Glutamatergic neuron (in vitro differentiated cells): ENCODE results near the gene GPBP1. TPM values are rescaled to one million over a fixed set of nuclear protein-coding genes. Genes with fewer than 3 reads are reported as not detected.

Source experiments
- DNase-seq: peaks from one replicate; pipeline ENCODE4 v3.0.0; 2022
- H3K27ac Mint-ChIP-seq: one replicate; pipeline ENCODE4 v1.8.0; 2020; ENCODE audit warnings: mild to moderate bottlenecking, mixed read lengths, inconsistent platforms; ENCODE audit not compliant: unreplicated experiment
- H3K27me3 Mint-ChIP-seq: one replicate; pipeline ENCODE4 v1.8.0; 2020; ENCODE audit warnings: mild to moderate bottlenecking, moderate library complexity, mixed read lengths, inconsistent platforms; ENCODE audit not compliant: unreplicated experiment
- H3K36me3 Mint-ChIP-seq: one replicate; pipeline ENCODE4 v1.8.0; 2020; ENCODE audit warnings: mild to moderate bottlenecking, mixed read lengths, inconsistent platforms; ENCODE audit not compliant: unreplicated experiment
- H3K4me1 Mint-ChIP-seq: one replicate; pipeline ENCODE4 v1.8.0; 2020; ENCODE audit warnings: mild to moderate bottlenecking, low read depth, mixed read lengths, inconsistent platforms; ENCODE audit not compliant: unreplicated experiment
- H3K4me3 Mint-ChIP-seq: one replicate; pipeline ENCODE4 v1.8.0; 2020; ENCODE audit warnings: mild to moderate bottlenecking, mixed read lengths, inconsistent platforms; ENCODE audit not compliant: unreplicated experiment
- H3K9me3 Mint-ChIP-seq: one replicate; pipeline ENCODE4 v1.8.0; 2020; ENCODE audit warnings: mild to moderate bottlenecking, moderate library complexity, mixed read lengths, inconsistent platforms; ENCODE audit not compliant: unreplicated experiment
- CTCF ChIP-seq: fragments of 200-600 bp; sonication (generic); IDR thresholded peaks from one replicate; pipeline ENCODE4 v1.5.0; 2021; ENCODE audit not compliant: partially characterized antibody, unreplicated experiment
- total RNA-seq: library from RNA; stranded (reverse); fragmentation: NEBNext Ultra II Directional; extraction: Animal tissue kit (Norgen Biotek cat#: 25700); gene quantifications from one replicate; pipeline ENCODE4 v1.2.1, GENCODE V29; 2021; ENCODE audit not compliant: unreplicated experiment

The GPBP1 gene
- total RNA-seq, 1 donor from 2014 or later = 81.3 TPM

DNA sequence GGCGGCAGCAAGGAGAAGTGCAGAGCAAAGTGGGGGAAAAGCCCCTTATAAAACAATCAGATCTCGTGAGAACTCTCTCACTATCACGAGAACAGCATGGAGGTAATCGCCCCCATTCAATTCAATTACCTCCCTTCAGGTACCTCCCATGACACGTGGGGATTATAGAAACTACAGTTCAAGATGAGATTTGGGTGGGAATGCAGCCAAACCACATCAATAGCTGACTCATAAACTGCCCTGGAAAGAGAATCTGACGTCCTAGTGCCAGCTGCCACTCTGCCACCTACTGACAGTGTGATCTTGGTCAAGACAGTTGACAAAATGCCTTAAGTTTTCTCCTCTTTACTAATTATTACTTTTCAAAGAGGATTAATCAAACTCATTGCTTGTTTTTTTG lies 128.3 kb downstream of the GPBP1 start:
- H3K27me3 Mint-ChIP-seq = peaks cover 3% of the 10 kb centered on the region
- peaks cover 2% of the 10 kb centered on the region for H3K4me1 Mint-ChIP-seq
- no peak for DNase-seq
- H3K27ac Mint-ChIP-seq = no peak overlapping the region
- no peak for TF ChIP-seq CTCF
- peaks cover 5% of the 10 kb centered on the region for H3K36me3 Mint-ChIP-seq
- no peak overlapping the region for H3K4me3 Mint-ChIP-seq
- H3K9me3 Mint-ChIP-seq = no peaks in the 10 kb centered on the region

DNA sequence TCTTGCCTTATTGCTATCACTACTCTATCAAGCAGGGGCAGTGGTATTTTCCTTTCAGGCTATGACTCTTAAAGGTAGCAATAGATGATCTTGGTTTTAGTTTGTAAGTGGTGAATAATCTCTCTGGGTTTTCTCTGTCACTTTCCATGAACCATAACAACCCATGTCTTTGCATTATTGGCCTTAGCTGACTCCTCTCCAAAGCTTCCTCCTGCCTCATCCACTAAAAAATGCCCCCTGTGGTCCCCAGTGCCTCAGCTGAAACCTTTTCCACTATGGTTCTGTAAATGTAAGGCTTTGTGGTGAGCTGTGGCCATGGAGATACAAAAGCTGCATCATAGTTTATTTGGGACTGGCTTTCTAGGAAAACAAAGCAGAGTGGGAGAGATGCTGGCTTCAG lies 128.8 kb downstream of the GPBP1 start:
- Mint-ChIP-seq H3K9me3 (no peaks in the 10 kb centered on the region), H3K27me3 (peaks cover 3% of the 10 kb centered on the region), H3K36me3 (peaks cover 5% of the 10 kb centered on the region), H3K27ac (no peak overlapping the region), H3K4me1 (peaks cover 2% of the 10 kb centered on the region), H3K4me3 (no peak overlapping the region)
- no peak for TF ChIP-seq CTCF
- DNase-seq = no peak

GRCh38 chr5:57303985-57304384 lies 130.1 kb downstream of the GPBP1 start:
- no peak for DNase-seq
- Mint-ChIP-seq H3K27ac (no peak overlapping the region), H3K9me3 (no peaks in the 10 kb centered on the region), H3K27me3 (no peaks in the 10 kb centered on the region), H3K36me3 (peaks cover 12% of the 10 kb centered on the region), H3K4me3 (no peak overlapping the region), H3K4me1 (no peaks in the 10 kb centered on the region)
- no peak for TF ChIP-seq CTCF

DNA sequence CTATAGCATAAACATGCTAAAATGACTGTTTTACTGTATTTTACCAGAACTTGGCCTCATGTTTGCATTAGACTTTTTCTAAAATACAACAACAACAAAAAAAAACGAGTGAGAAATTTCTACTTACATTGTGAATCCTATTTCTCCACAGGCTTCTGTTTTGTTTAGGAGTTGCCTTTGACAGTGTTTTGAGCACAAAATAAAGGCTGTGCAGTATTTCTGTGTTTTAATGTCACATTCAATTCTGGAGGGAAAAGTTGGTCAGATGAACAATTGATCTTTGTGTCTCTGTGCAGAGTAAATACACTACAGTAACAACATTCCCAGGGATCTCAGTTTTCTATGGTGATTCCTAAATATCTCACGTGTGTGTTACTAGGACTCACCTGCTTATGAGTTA lies 131.1 kb downstream of the GPBP1 start:
- Mint-ChIP-seq H3K36me3 (peaks cover 12% of the 10 kb centered on the region), H3K4me1 (no peaks in the 10 kb centered on the region), H3K27ac (no peak overlapping the region), H3K9me3 (no peaks in the 10 kb centered on the region), H3K27me3 (no peaks in the 10 kb centered on the region), H3K4me3 (no peak overlapping the region)
- no peak for TF ChIP-seq CTCF
- DNase-seq = no peak

DNA sequence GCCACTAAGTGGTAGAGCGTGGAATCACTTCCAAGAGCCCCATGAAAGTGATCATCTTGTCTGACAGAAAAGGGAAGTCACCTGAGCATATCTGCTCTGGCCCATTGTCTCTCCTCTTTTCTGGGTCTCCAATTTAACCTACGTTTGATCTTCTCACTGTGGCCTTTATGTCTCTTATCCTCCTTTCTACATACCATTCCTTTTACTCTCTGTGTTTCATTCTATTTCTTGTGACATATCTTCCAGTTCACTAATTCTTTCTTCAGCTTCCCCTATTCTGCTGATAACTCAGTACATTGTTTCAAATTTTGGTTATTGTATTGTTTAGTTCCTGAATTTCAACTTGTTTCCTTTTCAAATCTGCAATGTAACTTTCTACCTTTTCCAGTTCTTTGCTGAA lies 132.5 kb downstream of the GPBP1 start:
- Mint-ChIP-seq H3K36me3 (peaks cover 12% of the 10 kb centered on the region), H3K4me3 (no peak overlapping the region), H3K9me3 (no peaks in the 10 kb centered on the region), H3K27me3 (no peaks in the 10 kb centered on the region), H3K4me1 (no peaks in the 10 kb centered on the region), H3K27ac (no peak overlapping the region)
- no peak for DNase-seq
- TF ChIP-seq CTCF = no peak
